ENCODE measurements around the gene POTEJ. TPM values are rescaled to one million over a fixed set of nuclear protein-coding genes. Genes with fewer than 3 reads are reported as not detected.
"Not testable (repeated sequence)": the region's sequence is repeated elsewhere in the genome, so short reads cannot be mapped to it uniquely, and the experiment has no call there.

Gene POTEJ
- total and polyA plus RNA-seq, 8 donors: 0.06 to 0.19 (median 0.07) TPM; not detected in 4

DNA sequence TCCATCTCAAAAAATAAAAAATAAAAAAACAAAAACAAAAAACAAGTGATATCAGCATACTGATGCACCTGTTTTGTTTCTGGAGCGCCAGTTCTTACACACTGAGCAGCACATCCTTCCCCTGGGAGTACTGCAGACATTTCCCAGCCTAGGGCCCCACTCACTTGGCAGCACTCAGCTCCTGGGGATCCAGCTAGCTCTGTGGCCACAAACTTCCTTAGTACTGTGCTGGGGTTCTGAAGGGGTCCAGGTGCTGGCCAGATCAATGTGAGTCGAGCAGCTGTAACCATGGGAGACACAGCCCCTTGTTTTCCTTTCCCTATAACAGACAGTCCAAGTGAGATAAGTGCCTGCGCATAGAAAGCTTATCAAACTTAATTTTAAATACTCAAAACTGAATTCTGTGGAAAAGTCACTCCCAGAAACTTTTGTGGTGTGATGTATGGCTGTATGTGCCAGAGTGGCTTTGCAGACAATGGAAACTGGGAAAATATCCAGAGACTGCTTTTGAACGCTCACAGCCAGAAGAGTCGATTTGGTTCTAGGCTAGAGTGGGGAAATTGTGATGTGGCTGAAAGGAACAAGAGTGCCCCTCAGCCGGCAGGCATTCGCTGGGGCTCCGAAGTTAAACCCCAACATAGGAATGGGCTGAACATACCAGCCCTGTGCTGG, 20.9 kb upstream of the POTEJ start:
- H3K4me1 ChIP-seq; intact Hi-C loops (cut with DNase I); H3K4me3 ChIP-seq; H3K36me3 ChIP-seq; DNase-seq; ATAC-seq; H3K27ac ChIP-seq; H3K9me3 ChIP-seq; FAIRE-seq; H3K27me3 ChIP-seq: not testable (repeated sequence)
- 30% methylated on average over 5 of the region's 8 CpGs for WGBS, 2 donors

DNA sequence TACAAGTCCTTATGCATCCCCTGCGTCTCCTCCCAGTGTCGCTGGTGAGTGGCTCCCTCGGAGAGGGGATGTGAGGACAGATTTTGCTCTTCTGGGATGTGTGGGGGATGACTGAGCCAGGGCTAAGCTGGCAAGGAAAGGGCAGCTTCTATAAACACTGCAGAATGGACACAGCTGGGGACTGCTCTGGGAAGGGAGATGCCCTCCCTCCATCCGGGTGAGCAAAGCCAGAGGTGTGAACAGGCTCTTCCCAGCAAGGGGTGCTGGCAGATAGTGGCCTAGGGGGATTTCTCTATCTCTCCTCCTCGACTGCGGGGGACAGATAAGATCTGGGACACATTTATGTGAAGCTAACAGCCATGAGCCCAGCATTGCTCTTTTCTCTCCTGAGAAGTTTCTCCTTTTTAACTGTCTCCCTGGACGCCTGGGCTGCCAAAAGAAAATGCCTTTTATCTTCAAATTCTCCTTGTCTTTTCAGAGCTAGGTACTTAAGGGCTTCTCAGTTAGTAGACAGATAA, 20.3 kb upstream of the POTEJ start:
- H3K9me3 ChIP-seq; DNase-seq; H3K4me3 ChIP-seq; H3K27ac ChIP-seq; H3K27me3 ChIP-seq; H3K4me1 ChIP-seq; FAIRE-seq; intact Hi-C loops (cut with DNase I); H3K36me3 ChIP-seq: not testable (repeated sequence)
- ATAC-seq: peak in 2 of 4 donors; percentile 60 to 64
- 32 to 34% methylated on average over 4 to 5 of the region's 7 CpGs for WGBS, 2 donors

DNA sequence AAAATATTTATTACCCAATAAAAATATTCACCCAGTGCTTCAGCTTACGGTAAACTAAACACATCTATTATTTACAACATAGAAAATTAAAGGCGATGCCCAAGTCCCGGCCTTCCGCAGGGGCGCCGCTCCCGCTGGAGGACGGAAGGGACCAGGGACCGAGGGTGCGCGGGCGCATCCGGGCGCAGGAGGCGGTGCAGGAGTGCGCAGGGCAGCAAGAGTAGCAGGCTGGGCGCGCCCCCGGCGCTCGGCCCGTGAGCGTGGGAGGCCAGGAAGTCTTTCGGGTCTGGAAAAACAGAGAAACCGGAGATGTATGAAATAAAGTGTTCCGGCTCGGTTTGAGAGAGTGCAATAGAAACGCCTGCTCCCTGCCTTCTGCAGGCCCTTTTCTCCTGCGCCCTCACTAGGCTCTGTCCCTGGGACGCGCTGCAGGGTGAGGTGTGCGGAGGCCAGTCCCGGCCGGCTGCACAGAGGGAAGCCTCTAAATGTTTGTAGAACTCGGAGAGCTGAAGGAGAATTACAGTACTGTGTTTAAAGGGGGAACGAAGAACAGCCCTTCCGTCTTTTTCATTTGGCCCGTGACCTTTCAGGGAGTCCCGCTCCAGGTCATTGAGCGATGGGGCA, 18.3 kb upstream of the POTEJ start:
- H3K27me3 ChIP-seq; H3K4me3 ChIP-seq; H3K4me1 ChIP-seq; FAIRE-seq; ATAC-seq; H3K9me3 ChIP-seq; H3K27ac ChIP-seq; H3K36me3 ChIP-seq; intact Hi-C loops (cut with DNase I); DNase-seq: not testable (repeated sequence)
- WGBS, 2 donors: 46 to 55% methylated on average over 6 to 8 of the region's 40 CpGs

DNA sequence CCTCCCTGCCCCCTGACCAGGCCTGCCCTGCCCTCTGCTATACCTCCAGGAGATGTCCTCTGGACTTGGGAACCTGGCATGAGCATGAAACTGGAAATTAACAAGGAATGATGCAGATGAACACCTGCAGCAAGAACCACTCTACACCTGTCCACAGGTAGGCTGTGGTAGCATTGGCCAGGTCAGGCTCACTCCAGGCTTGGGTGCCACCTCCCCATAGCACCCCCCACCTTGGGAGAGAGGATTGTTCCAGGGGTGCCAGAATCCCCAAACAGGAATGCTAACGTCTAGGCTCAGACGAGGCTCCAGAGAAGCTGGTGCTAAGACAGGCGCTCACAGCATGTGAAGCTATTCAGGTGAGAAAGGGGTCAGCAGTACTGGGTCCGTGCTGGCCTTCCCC, 17.2 kb upstream of the POTEJ start:
- H3K36me3 ChIP-seq; H3K4me1 ChIP-seq; FAIRE-seq; H3K27ac ChIP-seq; H3K9me3 ChIP-seq; intact Hi-C loops (cut with DNase I); H3K4me3 ChIP-seq; ATAC-seq; H3K27me3 ChIP-seq: not testable (repeated sequence)
- 57 to 71% methylated on average over 1 to 2 of the region's 4 CpGs for WGBS, 2 donors
- DNase-seq: peak in 1 of 6 donors; percentile 30

DNA sequence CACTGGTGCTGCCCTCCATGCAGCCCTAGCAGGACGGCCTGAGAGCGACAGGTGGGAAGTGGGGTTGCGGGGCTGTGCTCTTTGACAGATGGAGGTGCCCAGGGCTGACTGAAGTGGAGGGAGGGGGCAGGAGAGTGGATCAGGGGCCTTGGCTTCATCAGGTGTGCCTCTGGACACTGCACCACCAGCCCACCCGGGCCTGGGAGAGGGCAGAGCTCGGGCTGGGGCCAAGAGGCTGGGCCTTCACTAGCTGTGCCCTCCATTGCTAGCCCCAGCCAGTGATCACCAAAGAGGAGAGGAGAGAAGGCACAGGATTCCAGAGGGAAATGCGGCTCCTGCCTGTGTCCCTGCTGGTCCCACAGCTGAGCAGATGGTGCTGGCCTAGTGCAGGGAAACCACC, 14.5 kb upstream of the POTEJ start:
- H3K4me3 ChIP-seq; H3K27me3 ChIP-seq; FAIRE-seq; H3K36me3 ChIP-seq; H3K27ac ChIP-seq; intact Hi-C loops (cut with DNase I); H3K9me3 ChIP-seq; H3K4me1 ChIP-seq: not testable (repeated sequence)
- DNase-seq: peak in 2 of 6 donors; percentile 44 to 51
- whole genome bisulfite sequencing, 2 donors: 55 to 83% methylated on average over 2 of the region's 6 CpGs
- ATAC-seq: peak in 2 of 4 donors; percentile 33 to 44

DNA sequence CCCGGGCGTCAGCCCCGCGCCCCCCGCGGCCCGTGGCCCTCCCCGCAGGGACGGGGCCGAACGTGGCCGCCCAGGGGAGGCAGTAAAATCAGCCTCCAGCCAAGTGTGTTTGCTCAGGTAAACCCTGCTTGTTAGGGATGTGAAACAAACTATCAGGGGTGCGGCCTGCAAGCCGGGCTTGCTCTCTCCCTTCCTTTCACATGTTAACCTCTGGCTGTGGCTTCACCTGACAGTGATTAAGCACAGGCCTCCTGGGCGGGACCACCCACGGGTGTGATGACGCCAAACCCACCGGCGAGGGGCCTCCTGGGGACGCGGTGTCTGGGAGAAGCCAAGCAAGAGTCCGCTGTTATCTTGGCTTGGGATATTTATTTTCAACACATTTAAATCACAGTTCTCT, 13.2 kb upstream of the POTEJ start:
- DNase-seq; H3K27me3 ChIP-seq; H3K4me3 ChIP-seq; H3K4me1 ChIP-seq; H3K27ac ChIP-seq; intact Hi-C loops (cut with DNase I); FAIRE-seq; H3K9me3 ChIP-seq; H3K36me3 ChIP-seq: not testable (repeated sequence)
- WGBS, 2 donors: no CpG with 5 or more reads among the region's 22 CpGs
- ATAC-seq: peak in 2 of 4 donors; percentile 34 to 71

DNA sequence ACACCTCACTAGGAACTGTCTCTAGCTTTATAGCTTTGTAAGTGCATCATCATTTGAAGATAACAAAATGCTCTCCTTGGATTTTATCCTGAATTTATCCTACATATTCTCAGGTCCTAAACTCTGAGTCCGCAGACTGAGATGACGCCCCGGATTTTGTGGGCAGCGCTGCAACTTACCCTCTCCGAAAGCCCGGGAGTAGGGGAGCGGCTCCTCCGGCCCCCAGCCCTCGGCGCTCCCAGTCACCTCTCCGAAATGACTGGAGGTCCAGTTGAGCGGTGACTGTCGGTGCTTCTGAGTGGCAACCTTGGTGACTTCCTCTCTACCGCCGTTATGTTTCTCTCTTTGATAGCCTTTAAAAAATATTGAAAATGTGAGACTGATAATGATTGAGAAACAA, 12.8 kb upstream of the POTEJ start:
- peak in 1 of 4 donors; percentile 22 for ATAC-seq
- H3K36me3 ChIP-seq; FAIRE-seq; H3K4me3 ChIP-seq; intact Hi-C loops (cut with DNase I); H3K9me3 ChIP-seq; H3K27ac ChIP-seq; H3K4me1 ChIP-seq; H3K27me3 ChIP-seq: not testable (repeated sequence)
- DNase-seq: peak in 1 of 6 donors; percentile 31
- WGBS, 2 donors: 39 to 53% methylated on average over 13 of the region's 15 CpGs

DNA sequence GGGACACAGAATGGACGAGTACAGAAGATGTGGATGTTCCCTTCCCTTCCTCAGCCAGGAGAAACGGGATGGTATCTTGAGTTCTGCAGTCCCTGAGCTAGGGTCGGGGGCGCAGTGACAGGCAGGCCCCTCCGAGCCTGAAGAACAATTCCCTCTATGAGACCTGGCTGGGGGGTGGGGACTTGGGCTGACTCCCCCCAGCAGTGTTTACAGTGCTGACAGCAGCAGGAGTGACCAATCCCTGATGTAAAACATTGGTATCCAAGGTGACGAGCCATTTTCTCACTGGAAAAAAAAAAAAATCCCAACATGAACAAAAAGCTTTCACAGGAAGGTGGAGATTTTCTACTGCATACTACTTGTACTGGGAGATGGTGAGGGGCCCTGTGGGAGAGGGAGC, 11.8 kb upstream of the POTEJ start, which contains the start of gene CFC1:
Gene CFC1, minus strand, starts transcription at position 183 of the 400 bp plus-strand sequence. CDS start 288 bp downstream, outside the sequence.
- H3K27me3 ChIP-seq; H3K4me1 ChIP-seq; DNase-seq; H3K27ac ChIP-seq; intact Hi-C loops (cut with DNase I); H3K36me3 ChIP-seq; FAIRE-seq; H3K4me3 ChIP-seq; H3K9me3 ChIP-seq: not testable (repeated sequence)
- peak in 2 of 4 donors; percentile 59 to 61 for ATAC-seq
- no CpG with 5 or more reads among the region's 6 CpGs for WGBS, 2 donors

DNA sequence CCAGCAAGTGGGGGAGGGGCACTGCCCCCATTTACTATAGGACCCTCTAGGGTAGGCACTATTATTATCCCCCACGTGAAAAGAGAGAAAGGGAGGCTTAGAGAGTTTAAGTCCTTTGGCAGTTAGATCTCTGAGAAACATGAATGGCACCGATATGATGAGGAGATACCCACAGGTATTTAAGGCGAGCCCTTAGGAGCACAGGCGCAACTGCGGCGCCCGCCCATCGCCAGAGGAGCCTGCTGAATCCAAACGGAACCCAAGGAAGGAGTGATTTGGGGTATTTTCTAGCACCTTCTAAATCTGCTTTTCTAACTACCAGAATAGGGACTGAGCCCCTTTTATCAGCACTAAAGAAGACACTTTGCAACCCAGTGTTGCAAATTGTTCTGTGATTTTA, 11.3 kb upstream of the POTEJ start:
- H3K4me1 ChIP-seq; H3K27me3 ChIP-seq; FAIRE-seq; H3K4me3 ChIP-seq; H3K36me3 ChIP-seq; DNase-seq; intact Hi-C loops (cut with DNase I); H3K9me3 ChIP-seq; ATAC-seq; H3K27ac ChIP-seq: not testable (repeated sequence)
- 77 to 80% methylated on average over 8 of the region's 9 CpGs for WGBS, 2 donors

DNA sequence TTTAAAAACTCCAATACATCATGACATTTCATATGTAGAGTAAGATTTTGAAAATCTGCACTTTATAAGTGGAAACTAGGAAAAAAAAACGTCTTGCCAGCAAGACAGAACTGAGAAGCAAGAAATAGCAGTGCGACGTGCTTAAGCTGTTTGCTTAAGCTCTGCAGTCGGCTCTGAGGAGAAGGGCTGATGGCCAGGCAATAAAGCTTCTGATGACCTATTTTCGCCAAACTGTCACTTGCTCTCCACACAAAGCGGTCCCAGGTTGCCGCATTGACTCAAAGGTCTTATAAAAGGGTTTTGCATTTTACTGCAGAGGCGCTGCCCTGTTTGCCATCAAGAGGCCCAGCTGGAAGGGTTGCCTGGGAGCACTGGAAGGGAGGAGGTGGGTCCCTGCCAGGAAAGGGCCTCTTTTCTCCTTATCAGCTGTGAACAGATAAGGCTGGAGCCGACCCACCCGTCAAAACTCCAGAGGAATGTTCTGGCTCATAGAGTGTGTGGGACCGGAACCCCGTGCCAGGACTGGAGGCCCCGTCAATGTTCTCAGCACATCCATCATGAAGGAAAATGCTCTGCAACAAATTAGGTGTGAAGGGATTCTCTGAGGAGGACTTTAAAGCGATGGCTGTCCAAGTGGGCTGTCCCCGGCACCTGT, 9.5 kb upstream of the POTEJ start:
- FAIRE-seq; H3K27me3 ChIP-seq; H3K4me1 ChIP-seq; intact Hi-C loops (cut with DNase I); H3K4me3 ChIP-seq; H3K36me3 ChIP-seq; H3K9me3 ChIP-seq; H3K27ac ChIP-seq; DNase-seq: not testable (repeated sequence)
- WGBS, 2 donors: 38 to 42% methylated on average over 4 to 5 of the region's 15 CpGs
- ATAC-seq: peak in 3 of 4 donors; percentile 33 to 42 (median 39)

DNA sequence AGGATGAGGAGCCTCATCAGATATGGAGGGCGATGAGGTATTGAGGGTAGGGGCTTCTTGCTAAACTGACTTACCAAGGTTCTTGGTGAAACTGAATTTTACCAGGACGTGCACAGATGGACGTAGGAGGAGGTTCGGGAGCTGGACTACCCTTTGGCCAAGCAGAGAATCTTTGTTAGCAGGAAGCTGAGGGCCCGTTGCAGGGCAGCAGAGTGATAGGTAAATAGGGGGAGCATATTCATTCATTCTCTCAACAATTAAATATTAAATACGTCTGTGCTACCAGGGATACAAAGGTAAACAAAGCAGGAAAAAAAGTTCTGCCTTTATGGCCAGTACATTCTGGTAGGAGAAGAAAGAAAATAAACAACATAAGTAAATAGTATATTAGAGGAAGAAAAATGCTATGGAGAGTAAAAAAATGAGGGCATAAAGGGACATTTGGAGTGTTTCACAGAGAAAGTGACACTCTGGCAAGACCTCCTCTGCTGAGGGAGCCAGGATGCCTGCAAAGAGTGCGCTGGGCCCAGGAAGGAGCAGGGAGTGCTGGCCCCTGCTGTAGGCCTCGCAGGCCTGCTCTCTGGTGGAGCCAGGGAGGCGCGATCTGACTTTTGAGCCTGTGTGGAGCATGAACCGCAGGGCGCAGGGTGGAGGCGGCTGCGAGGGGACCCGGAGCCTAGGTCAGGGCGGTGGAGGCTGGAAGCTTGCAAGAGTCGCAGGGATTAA, 2.8 kb upstream of the POTEJ start:
- H3K27me3 ChIP-seq; DNase-seq; intact Hi-C loops (cut with DNase I); FAIRE-seq; H3K4me3 ChIP-seq; H3K4me1 ChIP-seq; H3K9me3 ChIP-seq; H3K36me3 ChIP-seq; H3K27ac ChIP-seq: not testable (repeated sequence)
- whole genome bisulfite sequencing, 2 donors: 85 to 94% methylated on average over 3 to 4 of the region's 17 CpGs
- ATAC-seq: peak in 2 of 4 donors; percentile 61 to 64
